ENCODE data around the gene TEX2. TPM values are rescaled to one million over a fixed set of nuclear protein-coding genes. Genes with fewer than 3 reads are reported as not detected.

TEX2 gene
- total and polyA plus RNA-seq, 2 of the 13 experiments (the other 11 are each of a cell fraction or from before 2014, with no cell fraction given), result 21.4 to 37.7 TPM

- TF ChIP-seq KDM2A (CRISPR knock-in tag; IDR thresholded peaks at IDR 0.05; ENCODE audit: borderline replicate concordance, low read depth) (peak; percentile 95), YY1 (IDR thresholded peaks at IDR 0.05; ENCODE audit: insufficient read depth, insufficient replicate concordance, low read depth, low read length) (peak; percentile 86), ZNF17 (CRISPR knock-in tag; IDR thresholded peaks at IDR 0.05) (no peak), EP300 (IDR thresholded peaks at IDR 0.05; ENCODE audit: low read depth in 2 of 2, low read length in 2 of 2) (0 out of 4 replicates have a peak, but pooled peaks of 1 of the 2 experiments have one; percentile 27), EP300 (CRISPR knock-in tag; IDR thresholded peaks at IDR 0.05; ENCODE audit: borderline replicate concordance) (peak; percentile 52), ZBTB43 (CRISPR knock-in tag; conservative IDR thresholded peaks at IDR 0.05) (peak; percentile 1; the same call in 1 of the 2 replicates), PHF8 (CRISPR knock-in tag; IDR thresholded peaks at IDR 0.05) (peak; percentile 70), ZHX2 (IDR thresholded peaks at IDR 0.05; ENCODE audit: low read depth) (0 out of 2 replicates have a peak, but pooled peaks have one; percentile 59), ZHX2 (CRISPR knock-in tag; IDR thresholded peaks at IDR 0.05; ENCODE audit: borderline replicate concordance) (0 out of 2 replicates have a peak, but pooled peaks have one; percentile 21), GATAD1 (CRISPR knock-in tag; IDR thresholded peaks at IDR 0.05) (peak; percentile 86), ZBED4 (CRISPR knock-in tag; IDR thresholded peaks at IDR 0.05; ENCODE audit: borderline replicate concordance) (peak; percentile 79), MTERF4 (CRISPR knock-in tag; IDR thresholded peaks at IDR 0.05) (no peak), DMAP1 (CRISPR knock-in tag; IDR thresholded peaks at IDR 0.05) (peak; percentile 43), ZSCAN22 (CRISPR knock-in tag; IDR thresholded peaks at IDR 0.05) (peak; percentile 83; the same call in 1 of the 2 replicates), ZMYM3 (CRISPR knock-in tag; IDR thresholded peaks at IDR 0.05) (peak; percentile 79), ZSCAN25 (CRISPR knock-in tag; IDR thresholded peaks at IDR 0.05) (peak; percentile 80), ZNF850 (CRISPR knock-in tag; conservative IDR thresholded peaks at IDR 0.05) (0 out of 2 replicates have a peak, but pooled peaks have one; percentile 7)
Measured at GRCh38 chr17:64263000-64263766, at the start of gene TEX2 (continued).

Measured in HepG2 (cell line).